Keratinocyte (primary cell): ENCODE measurements around the gene SHC1. TPM values are rescaled to one million over a fixed set of nuclear protein-coding genes. Genes with fewer than 3 reads are reported as not detected.
A peak's percentile ranks its signal among the peaks of the same experiment; 100 is the strongest.
"Not testable (repeated sequence)": the region's sequence is repeated elsewhere in the genome, so short reads cannot be mapped to it uniquely, and the experiment has no call there.

Experiments used
- DNase-seq: peaks from one replicate; pipeline ENCODE4 v3.0.0-alpha.2; 2011; ENCODE audit warnings: low read depth, missing footprints, low spot score
- FAIRE-seq: peaks from 2 replicates; lab custom pipeline; 2011; peaks lifted over from hg19 to GRCh38; lab: Jason Lieb, UNC
- H2AFZ ChIP-seq: 2 replicates; pipeline ENCODE4 v1.6.0; 2012; ENCODE audit warnings: low read length, control low read depth, inconsistent platforms; ENCODE audit not compliant: control insufficient read depth
- H3K27ac ChIP-seq: 2 replicates; pipeline ENCODE4 v1.5.1; 2011; ENCODE audit warnings: low read length; ENCODE audit not compliant: control insufficient read depth, insufficient read depth
- H3K27me3 ChIP-seq: 3 replicates; pipeline ENCODE4 v1.6.0; 2011; ENCODE audit warnings: low read length; ENCODE audit not compliant: control insufficient read depth, insufficient read depth; ENCODE audit errors: extremely low read depth
- H3K36me3 ChIP-seq, 2 experiments: 2 replicates in 1 of 2; 3 replicates in 1 of 2; pipeline ENCODE4 v1.5.1; 2011; ENCODE audit warnings: low read length in 2 of 2, mild to moderate bottlenecking in 1 of 2; ENCODE audit not compliant: control insufficient read depth in 2 of 2, insufficient read depth in 2 of 2; ENCODE audit errors: extremely low read depth in 1 of 2
- H3K4me1 ChIP-seq: 3 replicates; pipeline ENCODE4 v1.5.1; 2011; ENCODE audit warnings: low read length; ENCODE audit not compliant: control insufficient read depth, insufficient read depth; ENCODE audit errors: extremely low read depth
- H3K4me2 ChIP-seq: 3 replicates; pipeline ENCODE4 v1.6.0; 2011; ENCODE audit warnings: low read depth, low read length; ENCODE audit not compliant: control insufficient read depth, insufficient read depth; ENCODE audit errors: extremely low read depth
- H3K4me3 ChIP-seq, 3 experiments: fragments of 200-600 bp in 1 of 3; sonication (generic) in 1 of 3; 2 replicates in 2 of 3; 3 replicates in 1 of 3; pipeline ENCODE4 v1.5.1; 2011 to 2016; ENCODE audit warnings: low read length in 3 of 3, mild to moderate bottlenecking in 3 of 3, control low read depth in 2 of 3, inconsistent platforms in 1 of 3, low read depth in 1 of 3, mixed read lengths in 1 of 3, mixed run types in 1 of 3, moderate library complexity in 1 of 3; ENCODE audit not compliant: control insufficient read depth in 2 of 3, insufficient read depth in 2 of 3; ENCODE audit errors: extremely low read depth in 1 of 3
- H3K79me2 ChIP-seq: 2 replicates; pipeline ENCODE4 v1.6.0; 2012; ENCODE audit warnings: low read length; ENCODE audit not compliant: control insufficient read depth, insufficient read depth
- H3K9ac ChIP-seq: 3 replicates; pipeline ENCODE4 v1.6.0; 2011; ENCODE audit warnings: low read length; ENCODE audit not compliant: control insufficient read depth, insufficient read depth; ENCODE audit errors: extremely low read depth
- H3K9me1 ChIP-seq: 3 replicates; pipeline ENCODE4 v1.6.0; 2011; ENCODE audit warnings: low read length; ENCODE audit not compliant: control insufficient read depth, insufficient read depth; ENCODE audit errors: extremely low read depth
- H3K9me3 ChIP-seq: 2 replicates; pipeline ENCODE4 v1.5.1; 2012; ENCODE audit warnings: low read depth, low read length; ENCODE audit not compliant: control insufficient read depth
- H4K20me1 ChIP-seq: 3 replicates; pipeline ENCODE4 v1.6.0; 2011; ENCODE audit warnings: low read length; ENCODE audit not compliant: control insufficient read depth, insufficient read depth; ENCODE audit errors: extremely low read depth
- CTCF ChIP-seq, 3 experiments: IDR thresholded peaks in 1 of 3; conservative IDR thresholded peaks in 1 of 3; optimal IDR thresholded peaks in 1 of 3; 2 replicates in 2 of 3; 3 replicates in 1 of 3; pipeline versions ENCODE3 to v1.5.1; 2011; ENCODE audit warnings: low read length in 3 of 3, mild to moderate bottlenecking in 3 of 3, moderate library complexity in 2 of 3, control low read depth in 1 of 3, inconsistent platforms in 1 of 3; ENCODE audit not compliant: insufficient read depth in 2 of 3; ENCODE audit errors: extremely low read depth in 1 of 3
- EZH2 ChIP-seq: IDR thresholded peaks from one replicate; pipeline ENCODE4 v1.6.1; 2012; ENCODE audit warnings: inconsistent platforms, mild to moderate bottlenecking, low read length, moderate library complexity
- dilution Hi-C: fragments of 300-500 bp; cut with MboI; formaldehyde crosslinking; loops from one replicate; pipeline ENCODE4 v1.7.0; 2020; ENCODE audit warnings: low sequenced_read_pairs; ENCODE audit not compliant: extremely low pct_ligation_motif_present
- polyA plus RNA-seq, 5 experiments: library from polyadenylated mRNA; depleted of rRNA in 3 of 5; stranded (reverse) in 3 of 5; stranded (forward) in 1 of 5; unstranded in 1 of 5; fragments of >200 nt; gene quantifications; 1 replicate in 1 of 5; 2 replicates in 3 of 5; 3 replicates in 1 of 5; pipeline versions ENCODE4 v1.2.1 to v1.2.3, GENCODE V29; 2011 to 2012; ENCODE audit warnings: missing spikeins in 2 of 5, low read depth in 1 of 5, low replicate concordance in 1 of 5

Gene SHC1
- polyA plus RNA-seq, 1 donor (not counting 4 experiments of a cell fraction or from before 2014, with no cell fraction given): 245 TPM

DNA sequence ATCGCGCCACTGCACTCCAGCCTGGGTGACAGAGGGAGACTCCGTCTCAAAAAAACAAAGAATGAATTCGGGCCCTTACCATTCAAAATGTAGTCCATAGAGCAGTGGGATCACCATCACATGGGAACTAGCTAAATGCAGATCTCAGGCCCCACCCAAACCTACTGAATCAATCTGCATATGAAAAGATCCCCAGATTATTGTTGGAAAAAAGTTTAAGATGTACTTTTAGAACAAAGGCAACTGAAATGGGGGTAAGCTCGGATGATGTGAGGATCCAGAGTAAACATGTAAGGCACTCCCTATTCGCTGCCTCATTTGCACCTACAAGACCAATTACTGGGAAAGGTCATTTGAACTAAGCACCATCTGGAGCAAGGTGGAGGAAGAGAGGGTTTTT lies 11.8 kb upstream of the SHC1 start:
- H2AFZ ChIP-seq: peak overlapping the region; percentile 88
- TF ChIP-seq EZH2: no peak
- no peak for TF ChIP-seq CTCF (optimal IDR thresholded peaks at IDR 0.05 in 1 of 3, IDR thresholded peaks at IDR 0.05 in 1 of 3, conservative IDR thresholded peaks at IDR 0.05 in 1 of 3; ENCODE audit: extremely low read depth in 1 of 3, insufficient read depth in 2 of 3, low read length in 3 of 3)
- H3K27me3 ChIP-seq: no peaks in the 10 kb centered on the region
- peak overlapping the region in 2 of 3 experiments; percentile 71 to 99 for H3K4me3 ChIP-seq
- dilution Hi-C loops: no loop called here
- H3K4me2 ChIP-seq: peak overlapping the region; percentile 97
- no peaks in the 10 kb centered on the region for H3K9me1 ChIP-seq
- H3K79me2 ChIP-seq: peaks cover 35% of the 10 kb centered on the region
- FAIRE-seq: no peak
- peaks cover 21% of the 10 kb centered on the region for H3K4me1 ChIP-seq
- DNase-seq: no peak
- H3K27ac ChIP-seq: peak overlapping the region; percentile 63
- no peaks in the 10 kb centered on the region for H4K20me1 ChIP-seq
- H3K9ac ChIP-seq: peak overlapping the region; percentile 47
- H3K36me3 ChIP-seq: peaks cover 4 to 9% of the 10 kb centered on the region in 2 experiments
- H3K9me3 ChIP-seq: no peaks in the 10 kb centered on the region

DNA sequence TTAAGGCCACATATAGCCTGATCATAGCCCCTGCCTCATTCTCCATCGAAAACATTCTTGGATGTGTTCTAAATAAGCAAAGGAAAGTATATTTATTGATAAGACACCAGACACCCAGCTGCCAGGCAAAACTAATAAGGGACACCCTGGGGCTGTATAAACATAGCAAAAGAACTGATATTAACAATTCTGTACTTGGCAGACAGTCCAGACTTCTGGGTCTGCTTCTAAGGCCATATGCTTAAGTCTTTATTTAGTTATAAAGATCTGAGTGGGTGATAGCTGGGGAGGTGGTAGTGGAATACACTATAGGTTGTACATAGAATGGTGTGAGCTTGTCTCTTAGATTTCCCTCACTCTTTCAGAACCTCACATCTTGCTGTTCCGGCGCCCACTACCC lies 7.8 kb upstream of the SHC1 start:
- Histone ChIP-seq H3K9ac (no peak overlapping the region), H2AFZ (no peak overlapping the region), H3K9me3 (no peaks in the 10 kb centered on the region), H3K4me1 (peaks cover 14% of the 10 kb centered on the region), H3K4me3 (no peak overlapping the region), H3K79me2 (peaks cover 43% of the 10 kb centered on the region), H3K36me3 (peaks cover 0 to 10% of the 10 kb centered on the region in 2 experiments), H4K20me1 (no peaks in the 10 kb centered on the region), H3K27ac (no peak overlapping the region), H3K9me1 (no peaks in the 10 kb centered on the region), H3K4me2 (no peak overlapping the region), H3K27me3 (no peaks in the 10 kb centered on the region)
- FAIRE-seq: no peak
- dilution Hi-C loops: no loop called here
- no peak for DNase-seq
- TF ChIP-seq EZH2 (no peak), CTCF (optimal IDR thresholded peaks at IDR 0.05 in 1 of 3, IDR thresholded peaks at IDR 0.05 in 1 of 3, conservative IDR thresholded peaks at IDR 0.05 in 1 of 3; ENCODE audit: extremely low read depth in 1 of 3, insufficient read depth in 2 of 3, low read length in 3 of 3) (no peak)

DNA sequence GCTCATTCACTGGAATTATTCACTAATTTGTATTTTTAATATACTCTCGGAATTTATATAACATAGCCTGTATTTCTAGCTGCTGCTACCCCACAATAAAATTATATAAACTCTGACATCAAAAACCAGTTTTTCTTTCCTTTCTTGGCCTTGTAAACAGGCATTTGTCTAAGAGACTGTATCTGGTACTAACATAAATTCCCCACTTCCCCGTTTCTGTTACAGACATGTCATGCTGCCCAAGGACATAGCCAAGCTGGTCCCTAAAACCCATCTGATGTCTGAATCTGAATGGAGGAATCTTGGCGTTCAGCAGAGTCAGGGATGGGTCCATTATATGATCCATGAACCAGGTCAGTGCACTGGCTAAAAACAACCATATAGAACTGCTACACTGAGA lies 7.2 kb upstream of the SHC1 start:
- H3K4me3 ChIP-seq, dilution Hi-C loops: not testable (repeated sequence)
- peaks cover 43% of the 10 kb centered on the region for H3K79me2 ChIP-seq

More for the DNA sequence above, 7.2 kb upstream of the SHC1 start:
- H3K4me2 ChIP-seq, H4K20me1 ChIP-seq, DNase-seq, H3K9me3 ChIP-seq, H3K27me3 ChIP-seq, FAIRE-seq, H3K36me3 ChIP-seq, H3K27ac ChIP-seq, H2AFZ ChIP-seq, H3K9ac ChIP-seq, H3K9me1 ChIP-seq: not testable (repeated sequence)
- H3K4me1 ChIP-seq: peaks cover 16% of the 10 kb centered on the region
